Measurements from ENCODE around the gene RAB10.
"Not testable (repeated sequence)": the region's sequence is repeated elsewhere in the genome, so short reads cannot be mapped to it uniquely, and the experiment has no call there.

The RAB10 gene

DNA sequence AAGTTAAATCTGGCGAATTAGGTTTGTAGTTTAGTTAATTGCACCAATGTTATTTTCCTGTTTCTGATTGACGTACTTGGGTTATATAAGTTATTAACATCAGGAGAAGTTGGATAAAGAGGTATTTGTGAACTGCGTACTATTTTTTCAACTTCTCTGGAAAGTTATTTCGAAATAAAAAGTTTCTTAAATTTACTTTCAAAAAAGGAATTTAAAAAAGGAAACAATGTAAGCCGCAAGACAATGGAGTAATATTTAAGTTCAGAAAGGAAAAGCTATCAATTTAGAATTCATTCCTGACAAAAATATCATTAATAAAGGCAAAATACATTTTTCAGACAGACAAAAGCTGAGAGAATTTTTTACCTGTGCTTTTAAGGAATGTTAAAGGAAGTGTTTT is 47.7 kb downstream of the RAB10 start:
- DNase-seq (ENCODE audit: low read depth): no peak
- H3K4me3 ChIP-seq (ENCODE audit: low read depth, low read length): no peak overlapping the region
- TF ChIP-seq, protein P1, sequence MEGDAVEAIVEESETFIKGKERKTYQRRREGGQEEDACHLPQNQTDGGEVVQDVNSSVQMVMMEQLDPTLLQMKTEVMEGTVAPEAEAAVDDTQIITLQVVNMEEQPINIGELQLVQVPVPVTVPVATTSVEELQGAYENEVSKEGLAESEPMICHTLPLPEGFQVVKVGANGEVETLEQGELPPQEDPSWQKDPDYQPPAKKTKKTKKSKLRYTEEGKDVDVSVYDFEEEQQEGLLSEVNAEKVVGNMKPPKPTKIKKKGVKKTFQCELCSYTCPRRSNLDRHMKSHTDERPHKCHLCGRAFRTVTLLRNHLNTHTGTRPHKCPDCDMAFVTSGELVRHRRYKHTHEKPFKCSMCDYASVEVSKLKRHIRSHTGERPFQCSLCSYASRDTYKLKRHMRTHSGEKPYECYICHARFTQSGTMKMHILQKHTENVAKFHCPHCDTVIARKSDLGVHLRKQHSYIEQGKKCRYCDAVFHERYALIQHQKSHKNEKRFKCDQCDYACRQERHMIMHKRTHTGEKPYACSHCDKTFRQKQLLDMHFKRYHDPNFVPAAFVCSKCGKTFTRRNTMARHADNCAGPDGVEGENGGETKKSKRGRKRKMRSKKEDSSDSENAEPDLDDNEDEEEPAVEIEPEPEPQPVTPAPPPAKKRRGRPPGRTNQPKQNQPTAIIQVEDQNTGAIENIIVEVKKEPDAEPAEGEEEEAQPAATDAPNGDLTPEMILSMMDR (IDR thresholded peaks at IDR 0.05; ENCODE audit: low read depth, low read length, missing control alignments): no peak

DNA sequence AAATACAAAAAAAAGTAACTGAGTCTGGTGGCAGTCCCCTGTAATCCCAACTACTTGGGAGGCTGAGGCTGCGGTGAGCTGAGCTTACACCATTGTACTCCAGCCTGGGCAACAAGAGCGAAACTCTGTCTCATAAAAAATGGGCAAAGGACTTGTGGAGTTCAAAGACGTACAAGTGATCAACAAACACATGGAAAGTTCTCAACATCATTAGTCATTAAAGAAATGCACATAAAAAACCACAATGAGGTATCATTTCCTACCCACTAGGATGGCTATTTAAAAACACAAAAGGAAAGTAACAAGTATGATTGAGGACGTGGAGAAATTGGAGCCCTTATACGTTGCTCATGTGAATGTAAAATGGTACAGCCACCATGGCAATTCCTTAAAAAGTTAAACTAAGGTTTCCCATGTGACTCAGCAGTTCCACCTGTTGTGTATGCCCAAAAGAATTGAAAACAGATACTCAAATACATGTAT is 52.3 kb downstream of the RAB10 start:
- no peak overlapping the region for H3K4me3 ChIP-seq (ENCODE audit: low read depth, low read length)
- TF ChIP-seq, protein P1 (IDR thresholded peaks at IDR 0.05; ENCODE audit: low read depth, low read length, missing control alignments): no peak
- DNase-seq (ENCODE audit: low read depth): no peak

DNA sequence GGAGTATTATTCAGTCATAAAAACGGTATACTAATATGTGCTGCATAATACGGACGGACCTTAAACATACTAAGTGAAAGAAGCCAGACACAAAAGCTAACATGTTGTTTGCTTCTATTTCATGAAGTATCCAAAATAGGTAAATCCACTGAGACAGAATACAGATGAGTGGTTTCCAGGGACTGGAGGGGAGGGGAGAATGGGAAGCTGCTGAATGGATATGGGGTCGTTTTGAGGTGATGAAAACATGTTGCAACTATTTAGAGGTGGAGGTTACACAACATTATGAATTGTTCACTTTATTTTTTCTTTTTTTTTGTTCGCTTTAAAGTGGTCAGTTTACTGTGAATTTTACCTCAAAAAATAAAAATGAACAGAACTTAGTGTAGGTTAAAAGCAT is 52.9 kb downstream of the RAB10 start:
- TF ChIP-seq, protein P1 (IDR thresholded peaks at IDR 0.05; ENCODE audit: low read depth, low read length, missing control alignments): no peak

DNA sequence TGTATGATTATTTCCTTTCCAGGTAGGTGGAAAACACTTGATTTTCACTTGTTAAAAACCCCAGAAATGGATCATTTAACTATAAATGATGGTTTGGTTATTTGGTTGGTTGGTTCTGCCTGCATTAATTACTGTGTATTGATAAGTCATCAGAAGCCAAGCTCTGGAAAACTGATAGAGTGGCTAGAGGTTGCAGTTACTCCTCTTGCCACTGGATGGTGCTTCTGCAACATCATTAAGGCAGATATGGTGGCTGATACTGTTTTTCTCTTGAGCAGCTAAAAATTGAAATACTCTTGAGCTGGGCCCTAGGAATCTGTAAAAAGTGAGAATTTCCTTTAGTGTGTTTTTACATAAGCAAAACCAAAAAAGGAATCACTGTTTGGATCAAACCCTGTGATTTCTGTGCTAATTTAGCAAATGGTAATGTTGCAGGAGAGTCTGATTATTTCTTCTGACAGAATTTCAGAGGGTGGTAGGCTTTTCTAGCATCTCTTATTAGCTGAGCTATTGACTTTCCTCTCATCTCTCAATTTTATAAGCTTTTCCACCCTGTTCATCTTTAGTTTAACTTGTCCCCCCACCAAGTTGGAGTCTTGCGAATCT is 54.3 kb downstream of the RAB10 start:
- H3K4me3 ChIP-seq (ENCODE audit: low read depth, low read length): no peak overlapping the region
- no peak for DNase-seq (ENCODE audit: low read depth)
- TF ChIP-seq, protein P1 (IDR thresholded peaks at IDR 0.05; ENCODE audit: low read depth, low read length, missing control alignments): peak; percentile 76

More for the DNA sequence above, 52.9 kb downstream of the RAB10 start:
- DNase-seq (ENCODE audit: low read depth): no peak
- H3K4me3 ChIP-seq (ENCODE audit: low read depth, low read length): no peak overlapping the region

DNA sequence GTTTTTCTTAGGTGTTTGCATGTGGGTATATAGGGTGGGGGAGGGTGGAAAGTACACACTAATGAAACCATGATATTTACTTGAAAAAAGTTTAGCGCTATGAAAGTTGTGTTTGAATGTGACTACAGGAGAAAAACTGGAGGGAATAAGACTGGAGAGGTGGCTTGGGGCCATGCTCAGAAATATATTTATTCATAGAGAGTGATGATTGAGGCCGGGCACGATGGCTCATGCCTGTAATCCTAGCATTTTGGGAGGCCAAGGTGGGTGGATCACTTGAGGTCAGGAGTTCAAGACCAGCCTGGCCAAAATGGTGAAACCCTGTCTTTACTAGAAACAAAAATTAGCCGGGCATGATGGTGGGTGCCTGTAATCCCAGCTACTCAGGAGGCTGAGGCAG is 55.0 kb downstream of the RAB10 start:
- not testable (repeated sequence) for H3K4me3 ChIP-seq (ENCODE audit: low read depth, low read length); DNase-seq (ENCODE audit: low read depth)

DNA sequence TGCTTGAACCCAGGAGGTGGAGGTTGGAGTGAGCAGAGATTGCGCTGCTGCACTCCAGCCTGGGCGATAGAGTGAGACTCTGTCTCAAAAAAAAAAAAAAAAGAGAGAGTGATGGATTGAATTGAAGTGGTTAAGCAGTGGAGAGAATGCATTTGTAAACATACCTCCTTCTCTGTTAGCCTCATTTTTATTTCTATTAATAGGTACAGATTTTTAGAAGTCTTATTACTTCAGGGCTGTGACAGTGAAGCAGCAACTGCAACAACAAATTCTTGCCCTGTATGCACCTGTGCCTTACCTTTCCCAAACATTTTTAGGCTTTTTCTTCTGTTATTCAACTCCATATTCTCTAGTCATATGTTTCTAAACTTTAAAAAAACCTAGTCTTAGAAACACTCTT is 55.5 kb downstream of the RAB10 start:
- TF ChIP-seq, protein P1 (IDR thresholded peaks at IDR 0.05; ENCODE audit: low read depth, low read length, missing control alignments): no peak
- no peak overlapping the region for H3K4me3 ChIP-seq (ENCODE audit: low read depth, low read length)
- no peak for DNase-seq (ENCODE audit: low read depth)

DNA sequence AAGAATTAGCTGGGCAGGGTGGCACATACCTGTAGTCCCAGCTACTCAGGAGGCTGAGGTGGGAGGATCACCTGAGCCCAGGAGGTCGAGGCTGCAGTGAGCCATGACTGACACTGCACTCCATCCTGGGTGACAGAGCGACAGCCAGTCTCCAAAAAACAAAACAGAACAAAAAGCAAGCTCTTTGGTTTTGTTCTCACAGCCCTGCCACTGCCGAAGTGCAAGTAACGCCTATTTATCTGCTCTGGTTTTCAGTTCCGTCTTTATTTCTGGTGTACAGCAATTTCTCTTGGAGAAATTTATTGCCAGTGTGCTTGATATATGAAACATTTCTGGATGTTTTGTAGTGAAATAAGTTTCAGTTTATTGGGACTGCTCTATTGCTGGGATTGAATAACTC is 61.9 kb downstream of the RAB10 start:
- DNase-seq (ENCODE audit: low read depth): no peak
- H3K4me3 ChIP-seq (ENCODE audit: low read depth, low read length): no peak overlapping the region
- TF ChIP-seq, protein P1 (IDR thresholded peaks at IDR 0.05; ENCODE audit: low read depth, low read length, missing control alignments): no peak

All from GM12864 (cell line).